SK-N-SH (cell line): ENCODE results near the gene ERAL1.

Source experiments
- CTCF ChIP-seq: fragments of 200-600 bp; sonication (generic); IDR thresholded peaks from 2 replicates; pipeline ENCODE4 v1.6.1; 2017; ENCODE audit warnings: antibody characterized with exemption, mild to moderate bottlenecking, moderate library complexity
- MAX ChIP-seq: IDR thresholded peaks from 2 replicates; pipeline ENCODE4 v1.4.0; 2012; ENCODE audit warnings: low read depth
- RCOR1 ChIP-seq: fragments of 150-350 bp; IDR thresholded peaks from 2 replicates; pipeline ENCODE4 v1.6.1; 2017; ENCODE audit warnings: antibody characterized with exemption, low read length
- REST ChIP-seq: IDR thresholded peaks from 2 replicates; pipeline ENCODE4 v1.6.1; 2012; ENCODE audit warnings: mild to moderate bottlenecking, low read depth, low read length, moderate library complexity
- SMC3 ChIP-seq: IDR thresholded peaks from 2 replicates; pipeline ENCODE4 v1.6.1; 2012; ENCODE audit warnings: low read depth, low read length, improper control_type of control experiment

- TF ChIP-seq MAX (no peak), CTCF (no peak), RCOR1 (no peak), REST (no peak), SMC3 (no peak)
Observed at GRCh38 chr17:28899212-28899815, 44.5 kb downstream of the ERAL1 start.
